CD4-positive, alpha-beta memory T cell (primary cell): Measurements from ENCODE around the gene MORC4. TPM values are rescaled to one million over a fixed set of nuclear protein-coding genes. Genes with fewer than 3 reads are reported as not detected.

Source experiments
- CTCF ChIA-PET: fragments of 350-600 bp; sonication (Branson Sonifier 250); formaldehyde crosslinking; loops from one replicate; lab custom pipeline; 2021; ENCODE audit warnings: inconsistent platforms; ENCODE audit not compliant: partially characterized antibody; lab: Charles Lee
- POLR2A ChIA-PET: fragments of 350-600 bp; sonication (Branson Sonifier 250); formaldehyde crosslinking; loops from one replicate; lab custom pipeline; 2021; ENCODE audit not compliant: partially characterized antibody; lab: Charles Lee
- DNase-seq, 5 donors: peaks; one replicate each; pipeline versions ENCODE4 v3.0.0 to v3.0.0-alpha.2; 2020 to 2022; ENCODE audit warnings: mixed read lengths in 1 of 5
- H3K27ac ChIP-seq: one replicate; pipeline ENCODE4 v1.7.0; 2013; ENCODE audit warnings: low read depth, low read length
- H3K27me3 ChIP-seq: 2 replicates; pipeline ENCODE4 v1.7.0; 2013; ENCODE audit warnings: mild to moderate bottlenecking, low read length, moderate library complexity; ENCODE audit not compliant: insufficient read depth
- H3K36me3 ChIP-seq: 2 replicates; pipeline ENCODE4 v1.7.0; 2013; ENCODE audit warnings: mild to moderate bottlenecking, low read length, moderate library complexity; ENCODE audit not compliant: insufficient read depth
- H3K4me1 ChIP-seq: 2 replicates; pipeline ENCODE4 v1.7.0; 2013; ENCODE audit warnings: mild to moderate bottlenecking, low read length, moderate library complexity; ENCODE audit not compliant: insufficient read depth
- H3K4me3 ChIP-seq, 2 donors: one replicate each; pipeline ENCODE4 v1.7.0; 2013; ENCODE audit warnings: low read length in 2 of 2, mild to moderate bottlenecking in 1 of 2
- H3K9me3 ChIP-seq, 2 donors: one replicate each; pipeline ENCODE4 v1.7.0; 2013; ENCODE audit warnings: low read length in 2 of 2, control low read depth in 1 of 2; ENCODE audit not compliant: control insufficient read depth in 1 of 2
- H3K27ac Mint-ChIP-seq, 7 donors: one replicate each; pipeline ENCODE4 v1.8.0; 2020 to 2021; ENCODE audit warnings: mixed read lengths in 7 of 7, mild to moderate bottlenecking in 6 of 7, inconsistent platforms in 3 of 7, moderate library complexity in 3 of 7
- H3K27me3 Mint-ChIP-seq, 2 donors: one replicate each; pipeline ENCODE4 v1.8.0; 2020 to 2021; ENCODE audit warnings: mixed read lengths in 2 of 2
- H3K36me3 Mint-ChIP-seq, 2 donors: one replicate each; pipeline ENCODE4 v1.8.0; 2020 to 2021; ENCODE audit warnings: mixed read lengths in 2 of 2, inconsistent platforms in 1 of 2, mild to moderate bottlenecking in 1 of 2
- H3K4me1 Mint-ChIP-seq, 4 donors: one replicate each; pipeline ENCODE4 v1.8.0; 2020 to 2021; ENCODE audit warnings: mixed read lengths in 4 of 4, mild to moderate bottlenecking in 1 of 4
- H3K4me3 Mint-ChIP-seq, 8 donors: one replicate each; pipeline ENCODE4 v1.8.0; 2020 to 2021; ENCODE audit warnings: mixed read lengths in 8 of 8, mild to moderate bottlenecking in 7 of 8, moderate library complexity in 6 of 8, inconsistent platforms in 3 of 8
- H3K9me3 Mint-ChIP-seq, 8 donors: one replicate each; pipeline ENCODE4 v1.8.0; 2020 to 2021; ENCODE audit warnings: mixed read lengths in 8 of 8, mild to moderate bottlenecking in 5 of 8, inconsistent platforms in 3 of 8, moderate library complexity in 1 of 8
- intact Hi-C: fragments of 100-400 bp; cut with micrococcal nuclease; formaldehyde crosslinking; loops from one replicate; pipeline ENCODE4 v1.15.1; 2023
- polyA plus RNA-seq, 2 donors: library from polyadenylated mRNA; unstranded; fragments of 300-500 nt; fragmentation: Illumina TruSeq; gene quantifications; one replicate each; pipeline ENCODE4 v1.2.3, GENCODE V29; 2021
- total RNA-seq, 2 experiments: library from RNA; stranded (reverse); gene quantifications; one replicate each; pipeline ENCODE4 v1.2.3, GENCODE V29; 2021

MORC4 gene
- total and polyA plus RNA-seq, 4 experiments from 2014 or later, result 7.9 to 12.6 (median 11.5) TPM

GRCh38 chrX:106999002-106999975, 723 bp downstream of the MORC4 start:
- CTCF ChIA-PET, result interaction anchor here (0.6 to 2.3 kb wide), 16 partner anchors 8 to 936 kb away, joined by 3 to 18 read pairs (median 4); partner anchors contain the start of genes MID2, PRPS1 and RBM41
- peak; percentile 46 to 55 (median 55) for DNase-seq
- peak overlapping the region; percentile 34 for H3K27ac ChIP-seq
- intact Hi-C loops, result loop anchor here (5.0 to 10.0 kb wide), 3 partner anchors 118 to 656 kb away; partner anchors contain the start of genes PRPS1 and RBM41
- Mint-ChIP-seq H3K4me3 (peak overlapping the region; percentile 81 to 95 (median 92)), H3K9me3 (no peaks in the 10 kb centered on the region), H3K27ac (peak overlapping the region; percentile 71 to 93 (median 81)), H3K27me3 (no peaks in the 10 kb centered on the region), H3K4me1 (peaks cover 5 to 22% (median 13%) of the 10 kb centered on the region in 4 donors), H3K36me3 (peaks cover 0 to 2% of the 10 kb centered on the region in 2 donors)
- no peaks in the 10 kb centered on the region for H3K9me3 ChIP-seq
- POLR2A ChIA-PET, result interaction anchor here (0.6 to 1.8 kb wide), 5 partner anchors 11 to 778 kb away, joined by 3 to 9 read pairs (median 4); partner anchors contain the start of genes NCBP2L and PRPS1
- H3K4me3 ChIP-seq, result peak overlapping the region; percentile 23 to 53
- H3K4me1 ChIP-seq, result peaks cover 10% of the 10 kb centered on the region
- H3K27me3 ChIP-seq, result no peaks in the 10 kb centered on the region
- no peaks in the 10 kb centered on the region for H3K36me3 ChIP-seq

GRCh38 chrX:106997611-106998010, 2.4 kb downstream of the MORC4 start:
- Mint-ChIP-seq H3K27ac (no peak overlapping the region), H3K4me1 (peaks cover 5 to 22% (median 13%) of the 10 kb centered on the region in 4 donors), H3K36me3 (peaks cover 0 to 2% of the 10 kb centered on the region in 2 donors), H3K27me3 (no peaks in the 10 kb centered on the region), H3K9me3 (no peaks in the 10 kb centered on the region), H3K4me3 (peak overlapping the region in 1 of 8 donors; percentile 10)
- Histone ChIP-seq H3K9me3 (no peaks in the 10 kb centered on the region), H3K36me3 (no peaks in the 10 kb centered on the region), H3K27ac (no peak overlapping the region), H3K27me3 (no peaks in the 10 kb centered on the region), H3K4me1 (peaks cover 10% of the 10 kb centered on the region), H3K4me3 (no peak overlapping the region)
- DNase-seq, result no peak
- ChIA-PET POLR2A (no interaction called here), CTCF (interaction anchor here (1.5 kb wide), 1 partner anchor 897 kb away, joined by 4 read pairs; no protein-coding TSS in a partner anchor)
- intact Hi-C loops, result loop anchor here (5.0 to 10.0 kb wide), 3 partner anchors 120 to 657 kb away; partner anchors contain the start of genes PRPS1 and RBM41

DNA sequence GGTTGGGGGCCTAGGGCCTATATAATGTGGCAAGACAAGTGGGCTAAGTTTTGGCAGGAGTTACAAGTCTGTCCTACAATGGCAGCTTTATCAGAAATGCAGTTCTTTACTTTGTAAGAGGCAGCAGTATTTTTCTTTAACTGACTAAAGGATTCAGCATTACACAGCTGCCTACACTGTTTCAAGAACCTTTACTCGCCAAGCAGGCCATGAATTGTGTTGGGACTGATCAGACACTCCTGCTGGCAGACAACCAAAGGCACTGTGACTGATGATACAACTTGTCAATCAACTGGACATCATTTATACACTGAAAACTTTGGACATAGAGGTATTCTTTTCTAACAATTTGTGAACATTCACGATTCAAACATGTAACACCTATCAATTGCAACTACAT, 4.3 kb downstream of the MORC4 start:
- peaks cover 10% of the 10 kb centered on the region for H3K4me1 ChIP-seq
- no peak overlapping the region for H3K4me3 Mint-ChIP-seq
- POLR2A ChIA-PET, result no interaction called here
- H3K9me3 Mint-ChIP-seq, result no peaks in the 10 kb centered on the region
- no peaks in the 10 kb centered on the region for H3K9me3 ChIP-seq
- peaks cover 5 to 22% (median 13%) of the 10 kb centered on the region in 4 donors for H3K4me1 Mint-ChIP-seq
- H3K27ac Mint-ChIP-seq, result no peak overlapping the region
- H3K27me3 Mint-ChIP-seq, result no peaks in the 10 kb centered on the region
- intact Hi-C loops, result loop anchor here (5.0 to 10.0 kb wide), 3 partner anchors 122 to 659 kb away; partner anchors contain the start of genes PRPS1 and RBM41
- CTCF ChIA-PET, result no interaction called here
- no peaks in the 10 kb centered on the region for H3K36me3 ChIP-seq
- H3K27ac ChIP-seq, result no peak overlapping the region
- peaks cover 7 to 8% of the 10 kb centered on the region in 2 donors for H3K36me3 Mint-ChIP-seq
- H3K27me3 ChIP-seq, result no peaks in the 10 kb centered on the region
- H3K4me3 ChIP-seq, result no peak overlapping the region
- no peak for DNase-seq

DNA sequence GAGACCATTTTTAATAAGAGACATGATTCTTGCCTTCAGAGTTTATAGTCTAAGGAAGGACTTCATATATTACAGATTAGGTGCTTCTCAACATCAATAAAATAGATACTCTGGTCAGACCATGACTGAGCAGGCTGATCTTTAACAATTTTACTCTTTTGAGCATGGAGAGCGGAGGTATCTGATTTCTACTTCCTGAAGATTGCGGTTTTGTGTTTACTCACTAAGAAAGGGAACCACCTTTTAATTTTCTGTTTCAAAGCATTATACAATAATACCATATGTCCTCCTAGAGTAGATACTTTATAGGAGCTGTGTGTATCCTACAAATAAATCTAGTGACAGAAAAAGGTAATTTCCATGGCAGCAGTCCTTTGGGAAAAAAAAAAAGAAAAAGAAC, 12.5 kb downstream of the MORC4 start:
- peak overlapping the region in 5 of 8 donors; percentile 7 to 51 (median 9) for H3K4me3 Mint-ChIP-seq
- POLR2A ChIA-PET, result interaction anchor here (2.1 kb wide), 1 partner anchor 12 kb away, joined by 9 read pairs; no protein-coding TSS in a partner anchor

GRCh38 chrX:106980952-106981626, 18.9 kb downstream of the MORC4 start:
- intact Hi-C loops, result no loop called here
- H3K36me3 Mint-ChIP-seq, result peaks cover 3 to 4% of the 10 kb centered on the region in 2 donors

More for the DNA sequence above, 12.5 kb downstream of the MORC4 start:
- peaks cover 16% of the 10 kb centered on the region for H3K4me1 ChIP-seq
- Mint-ChIP-seq H3K9me3 (no peaks in the 10 kb centered on the region), H3K36me3 (peaks cover 8 to 10% of the 10 kb centered on the region in 2 donors), H3K27me3 (no peaks in the 10 kb centered on the region), H3K4me1 (peaks cover 3 to 13% (median 8%) of the 10 kb centered on the region in 4 donors), H3K27ac (peak overlapping the region in 1 of 7 donors; percentile 3)
- no peak overlapping the region for H3K4me3 ChIP-seq
- no peaks in the 10 kb centered on the region for H3K36me3 ChIP-seq
- peak in 2 of 5 donors; percentile 9 to 12 for DNase-seq
- H3K27me3 ChIP-seq, result no peaks in the 10 kb centered on the region
- CTCF ChIA-PET, result interaction anchor here (1.4 kb wide), 1 partner anchor 11 kb away, joined by 5 read pairs; no protein-coding TSS in a partner anchor
- no peak overlapping the region for H3K27ac ChIP-seq
- H3K9me3 ChIP-seq, result no peaks in the 10 kb centered on the region
- intact Hi-C loops, result loop anchor here (1.0 kb wide), 1 partner anchor 13 kb away; the partner anchor contains the start of gene MORC4

DNA sequence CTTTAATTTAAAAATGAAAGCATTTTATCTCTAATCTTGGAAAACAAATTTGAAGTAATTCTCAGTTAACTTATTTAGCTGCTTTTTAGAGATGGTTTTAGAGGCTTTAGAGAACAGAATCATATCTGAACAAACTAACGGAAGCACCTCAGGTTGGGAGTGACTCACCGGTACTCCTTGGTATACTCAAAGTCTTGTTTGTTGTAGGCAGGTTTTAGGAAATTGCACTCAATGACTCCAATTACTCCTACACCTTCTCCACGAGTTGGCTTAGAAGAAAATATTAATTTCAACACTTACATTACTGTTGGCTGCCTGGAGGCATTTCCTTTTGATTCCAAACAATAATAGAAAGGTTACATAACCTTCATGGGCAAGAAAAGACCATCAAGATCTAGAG, 23.6 kb downstream of the MORC4 start:
- no peak overlapping the region for H3K27ac ChIP-seq
- no peaks in the 10 kb centered on the region for H3K4me1 ChIP-seq
- Mint-ChIP-seq H3K4me3 (no peak overlapping the region), H3K9me3 (no peaks in the 10 kb centered on the region), H3K36me3 (peaks cover 6% of the 10 kb centered on the region in 2 donors), H3K4me1 (no peaks in the 10 kb centered on the region), H3K27ac (no peak overlapping the region), H3K27me3 (no peaks in the 10 kb centered on the region)
- ChIA-PET CTCF (no interaction called here), POLR2A (no interaction called here)
- intact Hi-C loops, result no loop called here
- no peak for DNase-seq
- no peaks in the 10 kb centered on the region for H3K27me3 ChIP-seq
- no peaks in the 10 kb centered on the region for H3K9me3 ChIP-seq
- no peaks in the 10 kb centered on the region for H3K36me3 ChIP-seq
- no peak overlapping the region for H3K4me3 ChIP-seq

More at GRCh38 chrX:106980952-106981626, 18.9 kb downstream of the MORC4 start:
- Histone ChIP-seq H3K27me3 (no peaks in the 10 kb centered on the region), H3K27ac (no peak overlapping the region), H3K36me3 (no peaks in the 10 kb centered on the region), H3K4me1 (no peaks in the 10 kb centered on the region), H3K9me3 (no peaks in the 10 kb centered on the region), H3K4me3 (no peak overlapping the region)
- ChIA-PET CTCF (no interaction called here), POLR2A (no interaction called here)
- no peaks in the 10 kb centered on the region for H3K27me3 Mint-ChIP-seq
- no peak overlapping the region for H3K27ac Mint-ChIP-seq
- no peaks in the 10 kb centered on the region for H3K9me3 Mint-ChIP-seq
- DNase-seq, result no peak
- no peaks in the 10 kb centered on the region for H3K4me1 Mint-ChIP-seq
- H3K4me3 Mint-ChIP-seq, result no peak overlapping the region
